Mammary epithelial cell (primary cell): Measurements from ENCODE around the gene ALOX12B.
"Not testable (repeated sequence)": the region's sequence is repeated elsewhere in the genome, so short reads cannot be mapped to it uniquely, and the experiment has no call there.

Experiments used
- CTCF ChIP-seq, 2 donors: IDR thresholded peaks in 1 of 2; conservative IDR thresholded peaks in 1 of 2; 2 replicates each; pipeline ENCODE4 v1.5.1; 2011 to 2012; ENCODE audit warnings: inconsistent platforms in 2 of 2, low read length in 2 of 2, mild to moderate bottlenecking in 2 of 2, control low read depth in 1 of 2, low read depth in 1 of 2; ENCODE audit not compliant: insufficient read depth in 1 of 2; ENCODE audit errors: extremely low read depth in 1 of 2
- EZH2 ChIP-seq: IDR thresholded peaks from 2 replicates; pipeline ENCODE4 v1.6.1; 2012; ENCODE audit warnings: low read length, inconsistent platforms, borderline replicate concordance

DNA sequence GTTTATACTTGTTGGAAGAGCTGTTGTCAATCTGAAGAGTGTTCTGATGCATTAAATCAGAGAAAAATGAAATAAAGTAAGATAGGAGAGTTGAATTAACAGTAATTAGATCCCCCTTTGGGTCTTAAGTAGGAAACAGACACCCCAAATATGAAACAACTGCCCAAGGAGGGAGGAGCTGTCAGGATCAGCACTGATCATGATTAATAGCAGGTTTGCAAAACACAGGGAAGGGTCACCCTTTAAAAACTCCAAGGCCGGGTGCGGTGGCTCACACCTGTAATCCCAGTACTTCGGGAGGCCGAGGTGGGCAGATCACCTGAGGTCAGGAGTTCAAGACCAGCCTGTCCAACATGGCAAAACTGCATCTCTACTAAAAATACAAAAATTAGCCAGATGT lies 19.5 kb upstream of the ALOX12B start:
- not testable (repeated sequence) for TF ChIP-seq CTCF (conservative IDR thresholded peaks at IDR 0.05 in 1 of 2, IDR thresholded peaks at IDR 0.05 in 1 of 2; ENCODE audit: extremely low read depth in 1 of 2, insufficient read depth in 1 of 2, low read depth in 1 of 2, low read length in 2 of 2); EZH2
